PFSK-1 (cell line): ENCODE results near the gene GOLPH3.

ENCODE experiments used
- FOXP2 ChIP-seq: optimal IDR thresholded peaks from 2 replicates; pipeline ENCODE3; 2011; ENCODE audit warnings: borderline replicate concordance, control low read depth, inconsistent platforms; ENCODE audit not compliant: insufficient read depth; ENCODE audit errors: extremely low read length, extremely low read depth
- POLR2AphosphoS5 ChIP-seq: IDR thresholded peaks from 2 replicates; pipeline ENCODE4 v1.6.1; 2012; ENCODE audit warnings: low read depth, mild to moderate bottlenecking, control low read depth, low read length, moderate library complexity
- REST ChIP-seq, 2 experiments: IDR thresholded peaks; 2 replicates each; pipeline versions ENCODE4 v1.6.1 to v1.8.0; 2011 to 2012; ENCODE audit warnings: low read depth in 2 of 2, low read length in 2 of 2, control low read depth in 1 of 2, inconsistent platforms in 1 of 2, mild to moderate bottlenecking in 1 of 2, moderate library complexity in 1 of 2; ENCODE audit not compliant: insufficient read depth in 1 of 2
- SIN3A ChIP-seq: IDR thresholded peaks from 2 replicates; pipeline ENCODE4 v1.6.1; 2012; ENCODE audit warnings: mild to moderate bottlenecking, low read length, moderate library complexity, borderline replicate concordance; ENCODE audit not compliant: insufficient read depth
- TAF1 ChIP-seq: IDR thresholded peaks from 2 replicates; pipeline ENCODE4 v1.6.1; 2012; ENCODE audit warnings: low read length, control low read depth, borderline replicate concordance; ENCODE audit not compliant: insufficient read depth

Gene GOLPH3

GRCh38 chr5:32197032-32197431, 22.9 kb upstream of the GOLPH3 start:
- TF ChIP-seq POLR2AphosphoS5 (no peak), FOXP2 (no peak), REST (IDR thresholded peaks at IDR 0.05; ENCODE audit: insufficient read depth in 1 of 2, low read depth in 2 of 2, low read length in 2 of 2) (no peak), SIN3A (no peak), TAF1 (no peak)

- TF ChIP-seq FOXP2: no peak
- TF ChIP-seq TAF1: no peak
- no peak for TF ChIP-seq REST (IDR thresholded peaks at IDR 0.05; ENCODE audit: insufficient read depth in 1 of 2, low read depth in 2 of 2, low read length in 2 of 2)
- no peak for TF ChIP-seq POLR2AphosphoS5
- TF ChIP-seq SIN3A: no peak
Observed at GRCh38 chr5:32195265-32195664, 21.1 kb upstream of the GOLPH3 start.

GRCh38 chr5:32193591-32193990, 19.5 kb upstream of the GOLPH3 start:
- no peak for TF ChIP-seq POLR2AphosphoS5
- TF ChIP-seq TAF1: no peak
- peak; percentile 16 for TF ChIP-seq FOXP2
- peak; percentile 58; the same call in 1 of the 2 replicates for TF ChIP-seq SIN3A
- peak in 1 of 2 experiments; percentile 69; a peak in 1 of 4 replicates for TF ChIP-seq REST (IDR thresholded peaks at IDR 0.05; ENCODE audit: insufficient read depth in 1 of 2, low read depth in 2 of 2, low read length in 2 of 2)

GRCh38 chr5:32190095-32190494, 16.0 kb upstream of the GOLPH3 start:
- TF ChIP-seq FOXP2 (peak; percentile 30), TAF1 (no peak), REST (IDR thresholded peaks at IDR 0.05; ENCODE audit: insufficient read depth in 1 of 2, low read depth in 2 of 2, low read length in 2 of 2) (peak in 1 of 2 experiments; percentile 12; a peak in 1 of 4 replicates), POLR2AphosphoS5 (peak; percentile 62), SIN3A (0 out of 2 replicates have a peak, but pooled peaks have one; percentile 37)

GRCh38 chr5:32187675-32188074, 13.6 kb upstream of the GOLPH3 start:
- TF ChIP-seq REST (IDR thresholded peaks at IDR 0.05; ENCODE audit: insufficient read depth in 1 of 2, low read depth in 2 of 2, low read length in 2 of 2): no peak
- TF ChIP-seq POLR2AphosphoS5: no peak
- no peak for TF ChIP-seq FOXP2
- TF ChIP-seq TAF1: no peak
- TF ChIP-seq SIN3A: no peak
